Fibroblast of pulmonary artery (primary cell): ENCODE results near the gene MYLK.

Experiments
- DNase-seq: peaks from one replicate; pipeline ENCODE4 v3.0.0-alpha.2; 2010; ENCODE audit warnings: low read depth
- H3K4me3 ChIP-seq: replicated peaks from 2 replicates; pipeline ENCODE4 v1.5.1; 2011; ENCODE audit warnings: low read depth, mild to moderate bottlenecking, control low read depth, low read length, moderate library complexity
- CTCF ChIP-seq: IDR thresholded peaks from 2 replicates; pipeline ENCODE4 v1.5.1; 2011; ENCODE audit warnings: mild to moderate bottlenecking, control low read depth, low read length, inconsistent platforms; ENCODE audit errors: missing control alignments

Gene MYLK

DNA sequence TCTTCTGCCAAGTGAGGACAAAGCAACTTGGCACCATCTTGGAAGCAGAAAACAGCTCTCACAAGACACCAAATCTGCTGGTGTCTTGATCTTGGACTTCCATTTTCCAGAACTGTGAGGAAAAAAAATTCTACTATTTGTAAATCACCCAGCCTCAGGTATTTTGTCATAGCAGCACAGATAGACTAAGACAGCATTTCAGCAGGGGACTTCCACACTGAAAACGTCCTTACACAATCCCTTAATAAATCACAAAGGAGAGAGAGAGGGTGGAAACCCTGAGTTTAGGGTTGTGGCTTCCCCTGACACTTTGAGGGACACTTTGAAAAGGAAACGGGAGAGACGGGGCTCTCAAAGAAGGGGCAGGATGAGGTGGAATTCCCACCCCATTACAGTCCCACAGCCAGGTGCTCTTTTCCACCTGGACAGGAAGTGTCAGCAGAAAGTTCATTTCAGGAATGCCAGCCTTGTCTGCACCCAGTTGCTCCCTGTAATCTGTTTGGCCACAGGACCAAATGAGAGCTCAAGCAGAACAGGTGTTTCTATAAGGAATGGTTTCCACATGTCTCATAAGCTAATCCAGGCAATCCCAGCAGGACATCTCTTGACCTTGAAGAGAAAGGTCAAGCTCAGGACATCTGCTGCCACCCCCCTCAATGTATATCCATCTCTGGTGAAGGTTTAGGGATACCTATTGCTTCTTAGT lies 51.3 kb downstream of the MYLK start:
- no peak for TF ChIP-seq CTCF
- DNase-seq = no peak

DNA sequence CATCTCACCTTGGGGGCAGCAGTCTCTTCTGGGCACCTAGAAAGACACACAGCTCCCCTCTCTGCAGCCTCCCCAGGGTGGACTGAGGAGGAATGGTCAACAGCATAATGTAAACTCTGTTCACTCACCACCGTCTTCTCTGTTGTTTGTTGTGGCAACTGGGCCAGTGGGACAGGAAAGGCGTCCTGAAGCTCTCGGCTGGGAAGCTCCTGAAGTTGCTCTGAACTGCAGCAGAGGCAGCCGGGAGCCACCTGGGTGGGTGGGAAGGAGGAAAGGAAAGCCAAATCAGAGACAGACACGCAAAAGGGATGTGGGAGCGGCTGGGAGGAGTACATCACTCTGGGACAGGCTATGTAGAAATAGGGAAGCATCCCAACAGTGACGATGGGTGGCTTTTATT lies 52.7 kb downstream of the MYLK start:
- no peak for DNase-seq
- no peak overlapping the region for H3K4me3 ChIP-seq
- no peak for TF ChIP-seq CTCF

More for the DNA sequence above, 51.3 kb downstream of the MYLK start:
- no peak overlapping the region for H3K4me3 ChIP-seq

DNA sequence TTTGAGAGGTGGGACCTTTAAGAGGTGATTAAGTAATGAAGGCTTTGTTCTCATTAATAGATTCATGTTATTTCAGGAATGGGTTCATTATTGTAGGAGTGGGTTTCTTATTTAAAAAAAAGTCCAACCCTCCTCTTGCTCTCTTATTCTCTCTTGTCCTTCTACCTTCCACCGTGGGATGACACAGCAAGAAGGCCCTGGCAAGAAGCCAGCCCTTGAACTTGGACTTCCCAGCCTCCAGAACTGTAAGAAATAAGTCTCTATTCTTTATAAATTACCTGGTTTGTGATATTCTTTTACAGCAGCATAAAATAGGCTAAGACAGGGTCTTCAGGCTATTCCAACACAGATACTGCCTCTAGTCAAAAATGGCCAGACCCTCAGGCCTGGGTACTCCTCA lies 62.2 kb downstream of the MYLK start:
- no peak for TF ChIP-seq CTCF
- no peak overlapping the region for H3K4me3 ChIP-seq
- DNase-seq = no peak

GRCh38 chr3:123819949-123820348 lies 64.2 kb downstream of the MYLK start:
- TF ChIP-seq CTCF = no peak
- H3K4me3 ChIP-seq = no peak overlapping the region
- no peak for DNase-seq

- DNase-seq = peak; percentile 70
- H3K4me3 ChIP-seq = no peak overlapping the region
- no peak for TF ChIP-seq CTCF
Observed at GRCh38 chr3:123818921-123819429, 65.2 kb downstream of the MYLK start.

- TF ChIP-seq CTCF = no peak
- no peak for DNase-seq
- H3K4me3 ChIP-seq = no peak overlapping the region
Observed at GRCh38 chr3:123818324-123818920, 65.7 kb downstream of the MYLK start.
